ENCODE results near the gene ZNF212.

DNA sequence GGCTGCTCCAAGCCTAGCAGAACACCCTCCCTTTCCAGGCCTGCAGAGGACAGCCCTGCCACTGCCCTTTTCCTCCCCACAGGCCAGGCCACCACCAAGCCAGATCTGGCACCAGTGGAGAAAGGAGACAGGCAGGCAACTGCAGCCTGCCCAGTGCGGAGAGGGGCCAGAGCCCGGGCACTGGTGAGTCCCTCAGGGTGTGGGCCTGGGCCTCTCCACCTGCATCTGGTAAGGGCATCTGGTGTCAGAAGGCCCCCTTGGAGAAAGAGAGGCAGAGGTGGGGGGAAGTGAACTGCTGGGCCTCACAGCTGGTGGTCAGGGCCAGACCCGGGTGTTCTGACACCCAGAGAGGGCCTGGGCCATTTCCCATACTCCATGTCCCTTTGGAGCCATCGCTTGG is 50.4 kb downstream of the ZNF212 start:
- TF ChIP-seq, protein P1, sequence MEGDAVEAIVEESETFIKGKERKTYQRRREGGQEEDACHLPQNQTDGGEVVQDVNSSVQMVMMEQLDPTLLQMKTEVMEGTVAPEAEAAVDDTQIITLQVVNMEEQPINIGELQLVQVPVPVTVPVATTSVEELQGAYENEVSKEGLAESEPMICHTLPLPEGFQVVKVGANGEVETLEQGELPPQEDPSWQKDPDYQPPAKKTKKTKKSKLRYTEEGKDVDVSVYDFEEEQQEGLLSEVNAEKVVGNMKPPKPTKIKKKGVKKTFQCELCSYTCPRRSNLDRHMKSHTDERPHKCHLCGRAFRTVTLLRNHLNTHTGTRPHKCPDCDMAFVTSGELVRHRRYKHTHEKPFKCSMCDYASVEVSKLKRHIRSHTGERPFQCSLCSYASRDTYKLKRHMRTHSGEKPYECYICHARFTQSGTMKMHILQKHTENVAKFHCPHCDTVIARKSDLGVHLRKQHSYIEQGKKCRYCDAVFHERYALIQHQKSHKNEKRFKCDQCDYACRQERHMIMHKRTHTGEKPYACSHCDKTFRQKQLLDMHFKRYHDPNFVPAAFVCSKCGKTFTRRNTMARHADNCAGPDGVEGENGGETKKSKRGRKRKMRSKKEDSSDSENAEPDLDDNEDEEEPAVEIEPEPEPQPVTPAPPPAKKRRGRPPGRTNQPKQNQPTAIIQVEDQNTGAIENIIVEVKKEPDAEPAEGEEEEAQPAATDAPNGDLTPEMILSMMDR (IDR thresholded peaks at IDR 0.05): no peak
- TF ChIP-seq POLR2A (IDR thresholded peaks at IDR 0.05): no peak
